HEK293 (cell line): Measurements from ENCODE around the gene FAM169A.

Experiments used
- KLF1 ChIP-seq: fragments of 450-650 bp; formaldehyde crosslinking; IDR thresholded peaks from 2 replicates; pipeline ENCODE4 v1.5.1; 2016; ENCODE audit warnings: missing biosample characterization, missing genetic modification characterization
- ZBTB17 ChIP-seq: fragments of 450-650 bp; formaldehyde crosslinking; IDR thresholded peaks from 2 replicates; pipeline ENCODE4 v1.5.1; 2016; ENCODE audit warnings: missing biosample characterization, missing genetic modification characterization
- ZNF146 ChIP-seq: fragments of 450-650 bp; formaldehyde crosslinking; IDR thresholded peaks from 2 replicates; pipeline ENCODE4 v1.5.1; 2016; ENCODE audit warnings: missing biosample characterization, missing genetic modification characterization
- ZNF239 ChIP-seq: fragments of 450-650 bp; formaldehyde crosslinking; IDR thresholded peaks from 2 replicates; pipeline ENCODE4 v1.5.1; 2016; ENCODE audit warnings: missing biosample characterization, missing genetic modification characterization
- ZNF274 ChIP-seq, 2 experiments: fragments of 200-500 bp in 1 of 2; fragments of 450-650 bp in 1 of 2; sonication (Bioruptor generic) in 1 of 2; formaldehyde crosslinking in 1 of 2; IDR thresholded peaks; 2 replicates each; pipeline versions ENCODE4 v1.5.1 to v1.6.1; 2014 to 2016; ENCODE audit warnings: borderline replicate concordance in 1 of 2, inconsistent platforms in 1 of 2, low read length in 1 of 2, missing biosample characterization in 1 of 2, missing genetic modification characterization in 1 of 2
- ZNF548 ChIP-seq: fragments of 450-650 bp; formaldehyde crosslinking; IDR thresholded peaks from 2 replicates; pipeline ENCODE4 v1.5.1; 2016; ENCODE audit warnings: missing biosample characterization, missing genetic modification characterization
- ZNF791 ChIP-seq: fragments of 450-650 bp; formaldehyde crosslinking; IDR thresholded peaks from 2 replicates; pipeline ENCODE4 v1.5.1; 2016; ENCODE audit warnings: missing biosample characterization, missing genetic modification characterization
- ZNF792 ChIP-seq: fragments of 450-650 bp; formaldehyde crosslinking; IDR thresholded peaks from 2 replicates; pipeline ENCODE4 v1.5.1; 2016; ENCODE audit warnings: missing biosample characterization, missing genetic modification characterization
- TF ChIP-seq, protein P1 (sequence below): fragments of 450-650 bp; formaldehyde crosslinking; IDR thresholded peaks from 2 replicates; pipeline ENCODE4 v1.5.1; 2016; ENCODE audit warnings: missing biosample characterization, missing genetic modification characterization
- TF ChIP-seq, protein P2 (sequence below): IDR thresholded peaks from 2 replicates; pipeline ENCODE4 v1.6.1; 2011; ENCODE audit warnings: mild to moderate bottlenecking, low read depth, low read length, borderline replicate concordance

DNA sequence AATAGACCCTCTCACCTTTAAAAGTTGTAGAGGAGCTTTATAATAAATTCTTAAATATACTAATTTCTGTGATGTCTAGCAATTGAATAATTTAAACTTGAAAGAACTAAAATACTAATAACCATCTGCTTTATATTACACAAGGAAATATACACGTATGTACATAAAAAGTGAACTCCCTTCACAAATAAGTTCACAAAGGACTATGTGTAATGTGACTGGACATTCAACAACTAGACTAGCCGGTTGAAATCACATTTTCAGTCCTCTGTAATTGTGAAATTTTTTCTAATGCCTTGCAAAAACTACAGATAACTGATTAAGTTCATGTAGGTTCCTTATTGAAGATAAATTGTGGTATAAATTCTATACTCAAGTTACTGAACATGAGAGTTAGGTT, 87.6 kb downstream of the FAM169A start:
- TF ChIP-seq, protein P1, sequence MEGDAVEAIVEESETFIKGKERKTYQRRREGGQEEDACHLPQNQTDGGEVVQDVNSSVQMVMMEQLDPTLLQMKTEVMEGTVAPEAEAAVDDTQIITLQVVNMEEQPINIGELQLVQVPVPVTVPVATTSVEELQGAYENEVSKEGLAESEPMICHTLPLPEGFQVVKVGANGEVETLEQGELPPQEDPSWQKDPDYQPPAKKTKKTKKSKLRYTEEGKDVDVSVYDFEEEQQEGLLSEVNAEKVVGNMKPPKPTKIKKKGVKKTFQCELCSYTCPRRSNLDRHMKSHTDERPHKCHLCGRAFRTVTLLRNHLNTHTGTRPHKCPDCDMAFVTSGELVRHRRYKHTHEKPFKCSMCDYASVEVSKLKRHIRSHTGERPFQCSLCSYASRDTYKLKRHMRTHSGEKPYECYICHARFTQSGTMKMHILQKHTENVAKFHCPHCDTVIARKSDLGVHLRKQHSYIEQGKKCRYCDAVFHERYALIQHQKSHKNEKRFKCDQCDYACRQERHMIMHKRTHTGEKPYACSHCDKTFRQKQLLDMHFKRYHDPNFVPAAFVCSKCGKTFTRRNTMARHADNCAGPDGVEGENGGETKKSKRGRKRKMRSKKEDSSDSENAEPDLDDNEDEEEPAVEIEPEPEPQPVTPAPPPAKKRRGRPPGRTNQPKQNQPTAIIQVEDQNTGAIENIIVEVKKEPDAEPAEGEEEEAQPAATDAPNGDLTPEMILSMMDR = no peak
- TF ChIP-seq ZNF792 = no peak
- no peak for TF ChIP-seq ZBTB17 (tag by site-specific recombination)
- no peak for TF ChIP-seq ZNF791 (tag by site-specific recombination)
- TF ChIP-seq ZNF548 (tag by site-specific recombination) = no peak
- no peak for TF ChIP-seq ZNF146 (tag by site-specific recombination)
- no peak for TF ChIP-seq ZNF239 (tag by site-specific recombination)
- no peak for TF ChIP-seq ZNF274 (IDR thresholded peaks at IDR 0.05; ENCODE audit: low read length)
- no peak for TF ChIP-seq ZNF274 (tag by site-specific recombination; IDR thresholded peaks at IDR 0.05; ENCODE audit: borderline replicate concordance)
- no peak for TF ChIP-seq KLF1 (tag by site-specific recombination)
- TF ChIP-seq, protein P2, sequence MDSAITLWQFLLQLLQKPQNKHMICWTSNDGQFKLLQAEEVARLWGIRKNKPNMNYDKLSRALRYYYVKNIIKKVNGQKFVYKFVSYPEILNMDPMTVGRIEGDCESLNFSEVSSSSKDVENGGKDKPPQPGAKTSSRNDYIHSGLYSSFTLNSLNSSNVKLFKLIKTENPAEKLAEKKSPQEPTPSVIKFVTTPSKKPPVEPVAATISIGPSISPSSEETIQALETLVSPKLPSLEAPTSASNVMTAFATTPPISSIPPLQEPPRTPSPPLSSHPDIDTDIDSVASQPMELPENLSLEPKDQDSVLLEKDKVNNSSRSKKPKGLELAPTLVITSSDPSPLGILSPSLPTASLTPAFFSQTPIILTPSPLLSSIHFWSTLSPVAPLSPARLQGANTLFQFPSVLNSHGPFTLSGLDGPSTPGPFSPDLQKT = no peak
